GM10248 (cell line): Measurements from ENCODE around the gene CIAO2A.

Experiments
- CTCF ChIA-PET: fragments of 300-600 bp; sonication (Branson Sonifier 250); formaldehyde crosslinking; extraction: SDS; loops from one replicate; lab custom pipeline; 2021; ENCODE audit warnings: antibody characterized with exemption; lab: Yijun Ruan, JAX
- POLR2A ChIA-PET: fragments of 350-650 bp; sonication (Branson Sonifier 250); formaldehyde crosslinking; extraction: SDS; loops from one replicate; lab custom pipeline; 2020; ENCODE audit warnings: antibody characterized with exemption; lab: Yijun Ruan, JAX
- DNase-seq: peaks from one replicate; pipeline ENCODE4 v3.0.0; 2012; ENCODE audit errors: extremely low spot score
- TF ChIP-seq, protein P1 (sequence below): IDR thresholded peaks from 2 replicates; pipeline ENCODE4 v1.5.1; 2012; ENCODE audit warnings: mild to moderate bottlenecking, low read depth; ENCODE audit errors: extremely low read depth, missing control alignments, control extremely low read depth

Gene CIAO2A, protein sequence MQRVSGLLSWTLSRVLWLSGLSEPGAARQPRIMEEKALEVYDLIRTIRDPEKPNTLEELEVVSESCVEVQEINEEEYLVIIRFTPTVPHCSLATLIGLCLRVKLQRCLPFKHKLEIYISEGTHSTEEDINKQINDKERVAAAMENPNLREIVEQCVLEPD

GRCh38 chr15:64093627-64094417, at the start of gene CIAO2A:
Gene CIAO2A, minus strand, starts transcription at chr15:64093838. Its CDS starts 70 bp downstream, at chr15:64093768.
- POLR2A ChIA-PET, result interaction anchor here (0.5 to 0.9 kb wide), 5 partner anchors 18 to 1203 kb away, joined by 3 to 4 read pairs (median 3); no protein-coding TSS in a partner anchor
- CTCF ChIA-PET, result interaction anchor here (0.8 to 7.1 kb wide), 12 partner anchors 8 to 484 kb away, joined by 3 to 33 read pairs (median 4); partner anchors contain the start of genes DAPK2 and SNX22
- peak; percentile 88 for DNase-seq
- TF ChIP-seq, protein P1, sequence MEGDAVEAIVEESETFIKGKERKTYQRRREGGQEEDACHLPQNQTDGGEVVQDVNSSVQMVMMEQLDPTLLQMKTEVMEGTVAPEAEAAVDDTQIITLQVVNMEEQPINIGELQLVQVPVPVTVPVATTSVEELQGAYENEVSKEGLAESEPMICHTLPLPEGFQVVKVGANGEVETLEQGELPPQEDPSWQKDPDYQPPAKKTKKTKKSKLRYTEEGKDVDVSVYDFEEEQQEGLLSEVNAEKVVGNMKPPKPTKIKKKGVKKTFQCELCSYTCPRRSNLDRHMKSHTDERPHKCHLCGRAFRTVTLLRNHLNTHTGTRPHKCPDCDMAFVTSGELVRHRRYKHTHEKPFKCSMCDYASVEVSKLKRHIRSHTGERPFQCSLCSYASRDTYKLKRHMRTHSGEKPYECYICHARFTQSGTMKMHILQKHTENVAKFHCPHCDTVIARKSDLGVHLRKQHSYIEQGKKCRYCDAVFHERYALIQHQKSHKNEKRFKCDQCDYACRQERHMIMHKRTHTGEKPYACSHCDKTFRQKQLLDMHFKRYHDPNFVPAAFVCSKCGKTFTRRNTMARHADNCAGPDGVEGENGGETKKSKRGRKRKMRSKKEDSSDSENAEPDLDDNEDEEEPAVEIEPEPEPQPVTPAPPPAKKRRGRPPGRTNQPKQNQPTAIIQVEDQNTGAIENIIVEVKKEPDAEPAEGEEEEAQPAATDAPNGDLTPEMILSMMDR, result no peak

GRCh38 chr15:64143276-64143675, 49.6 kb upstream of the CIAO2A start:
- no peak for DNase-seq
- ChIA-PET POLR2A (no interaction called here), CTCF (interaction anchor here (1.4 to 4.0 kb wide), 5 partner anchors 10 to 49 kb away, joined by 3 to 59 read pairs (median 7); partner anchors contain the start of gene CIAO2A)
- TF ChIP-seq, protein P1, result no peak

GRCh38 chr15:64141798-64142512, 48.3 kb upstream of the CIAO2A start:
- ChIA-PET CTCF (interaction anchor here (1.0 to 2.8 kb wide), 6 partner anchors 8 to 30 kb away, joined by 3 to 20 read pairs (median 4); partner anchors contain the start of gene SNX22), POLR2A (no interaction called here)
- no peak for DNase-seq
- TF ChIP-seq, protein P1, result no peak

DNA sequence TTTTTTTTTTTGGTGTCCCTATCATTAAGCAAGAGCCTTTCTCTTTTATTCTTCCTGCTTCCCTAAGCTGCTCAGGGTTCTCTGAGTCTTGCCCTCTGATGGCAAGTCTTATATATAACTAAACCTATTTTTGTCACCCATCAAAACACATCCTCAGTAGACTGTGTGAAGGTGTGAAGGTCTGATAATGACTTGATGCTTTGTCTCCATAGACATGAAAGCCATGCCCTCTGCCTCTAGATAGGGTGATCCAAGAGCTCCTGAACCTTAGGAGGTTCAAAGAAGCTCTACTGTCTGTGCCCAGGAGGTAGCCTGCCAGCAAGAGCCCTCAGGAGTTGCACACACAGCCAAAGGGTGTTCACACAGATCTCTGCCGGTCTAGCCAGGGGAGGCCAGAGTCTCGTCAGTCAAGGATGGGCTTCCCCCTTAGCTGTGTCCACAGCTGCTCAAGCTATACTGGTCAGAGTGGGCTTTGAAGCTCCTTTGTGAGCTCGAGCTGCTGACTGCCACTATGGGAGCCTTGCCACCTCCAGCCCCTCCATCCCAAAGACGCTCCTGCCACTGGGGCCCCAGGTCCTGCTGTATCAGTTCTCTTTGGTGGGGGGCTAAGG, 44.8 kb upstream of the CIAO2A start:
- POLR2A ChIA-PET, result no interaction called here
- CTCF ChIA-PET, result interaction anchor here (1.5 to 2.1 kb wide), 2 partner anchors 15 to 16 kb away, joined by 3 to 14 read pairs; no protein-coding TSS in a partner anchor
- DNase-seq, result no peak
- TF ChIP-seq, protein P1, result no peak

DNA sequence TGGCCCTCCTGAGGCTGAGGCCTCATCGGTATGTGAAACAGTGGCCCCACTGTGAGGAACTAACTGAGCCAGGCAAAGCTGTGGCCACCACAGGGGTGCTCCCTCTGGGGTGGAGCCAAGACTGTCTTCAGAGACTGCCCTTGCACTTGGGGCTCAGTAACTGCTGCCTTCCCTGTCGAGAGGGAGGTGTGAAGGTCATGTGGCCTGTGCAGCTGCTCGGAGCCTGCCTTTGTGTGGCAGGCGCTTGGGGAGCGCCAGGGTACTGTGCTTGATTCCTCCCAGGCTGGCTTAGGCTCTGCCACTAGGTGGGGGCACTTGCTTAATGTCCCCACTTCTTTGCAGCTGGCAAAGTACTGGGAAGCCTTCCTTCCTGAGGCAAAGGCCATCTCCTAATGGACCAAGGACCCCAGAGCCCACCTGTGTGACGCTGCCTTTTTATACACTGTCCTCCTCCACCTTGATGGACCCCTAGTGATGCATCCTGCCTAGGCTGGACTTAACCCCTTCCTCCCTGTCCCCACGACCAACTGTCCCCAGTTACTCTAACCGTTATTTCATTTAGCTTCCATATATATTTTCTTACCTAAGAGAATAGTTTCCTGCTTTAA, 43.7 kb upstream of the CIAO2A start:
- ChIA-PET CTCF (interaction anchor here (1.1 to 2.1 kb wide), 4 partner anchors 8 to 16 kb away, joined by 3 to 14 read pairs (median 4); no protein-coding TSS in a partner anchor), POLR2A (no interaction called here)
- TF ChIP-seq, protein P1, result peak; percentile 15
- no peak for DNase-seq

- DNase-seq, result no peak
- TF ChIP-seq, protein P1, result no peak
- ChIA-PET CTCF (interaction anchor here (1.1 to 1.9 kb wide), 2 partner anchors 9 to 13 kb away, joined by 3 to 5 read pairs; no protein-coding TSS in a partner anchor), POLR2A (no interaction called here)
Measured at GRCh38 chr15:64136347-64136746, 42.7 kb upstream of the CIAO2A start.
